HG03457 (cell line): Measurements from ENCODE around the gene RPL18.
"Not testable (repeated sequence)": the region's sequence is repeated elsewhere in the genome, so short reads cannot be mapped to it uniquely, and the experiment has no call there.

Experiments
- ATAC-seq: cut with Tn5 transposase; IDR thresholded peaks from one replicate; pipeline ENCODE4 v1.9.1; 2021; ENCODE audit warnings: moderate number of reproducible peaks; ENCODE audit not compliant: unreplicated experiment

RPL18 gene

GRCh38 chr19:48644839-48645619 lies 26.1 kb upstream of the RPL18 start:
- no peak for ATAC-seq

GRCh38 chr19:48644355-48644754 lies 25.4 kb upstream of the RPL18 start:
- no peak for ATAC-seq

GRCh38 chr19:48642862-48643261 lies 23.9 kb upstream of the RPL18 start:
- ATAC-seq, result no peak

- no peak for ATAC-seq
Measured at GRCh38 chr19:48641850-48642249, 22.9 kb upstream of the RPL18 start.

GRCh38 chr19:48639483-48640375 lies 20.8 kb upstream of the RPL18 start:
- ATAC-seq, result no peak

DNA sequence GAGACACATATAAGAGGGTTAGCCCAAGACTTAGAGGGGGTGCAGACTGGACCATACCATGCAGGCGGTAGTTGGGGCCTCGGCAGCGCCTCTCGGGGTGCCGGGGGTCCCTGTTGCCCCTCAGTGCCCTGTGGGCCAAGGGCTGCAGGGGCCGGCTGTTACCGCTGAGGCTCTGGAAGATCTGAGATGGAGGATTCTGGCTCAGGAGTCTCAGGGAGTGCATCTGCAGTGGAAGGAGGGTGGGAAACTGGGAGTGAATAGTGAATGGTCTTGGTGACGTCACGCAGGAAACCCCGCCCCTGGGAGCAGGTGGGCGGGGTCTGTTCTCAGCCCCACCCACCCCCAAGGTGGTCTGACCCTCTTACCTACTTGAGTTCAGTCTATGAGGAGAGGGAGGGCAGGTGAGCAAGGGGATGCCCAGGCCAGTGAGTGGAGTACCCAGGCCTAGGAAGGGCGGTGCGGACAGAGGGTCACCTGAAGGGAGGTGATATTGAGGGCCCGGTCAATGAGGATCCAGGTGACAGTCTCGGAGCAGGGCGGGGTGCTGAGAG lies 19.9 kb upstream of the RPL18 start:
- no peak for ATAC-seq

DNA sequence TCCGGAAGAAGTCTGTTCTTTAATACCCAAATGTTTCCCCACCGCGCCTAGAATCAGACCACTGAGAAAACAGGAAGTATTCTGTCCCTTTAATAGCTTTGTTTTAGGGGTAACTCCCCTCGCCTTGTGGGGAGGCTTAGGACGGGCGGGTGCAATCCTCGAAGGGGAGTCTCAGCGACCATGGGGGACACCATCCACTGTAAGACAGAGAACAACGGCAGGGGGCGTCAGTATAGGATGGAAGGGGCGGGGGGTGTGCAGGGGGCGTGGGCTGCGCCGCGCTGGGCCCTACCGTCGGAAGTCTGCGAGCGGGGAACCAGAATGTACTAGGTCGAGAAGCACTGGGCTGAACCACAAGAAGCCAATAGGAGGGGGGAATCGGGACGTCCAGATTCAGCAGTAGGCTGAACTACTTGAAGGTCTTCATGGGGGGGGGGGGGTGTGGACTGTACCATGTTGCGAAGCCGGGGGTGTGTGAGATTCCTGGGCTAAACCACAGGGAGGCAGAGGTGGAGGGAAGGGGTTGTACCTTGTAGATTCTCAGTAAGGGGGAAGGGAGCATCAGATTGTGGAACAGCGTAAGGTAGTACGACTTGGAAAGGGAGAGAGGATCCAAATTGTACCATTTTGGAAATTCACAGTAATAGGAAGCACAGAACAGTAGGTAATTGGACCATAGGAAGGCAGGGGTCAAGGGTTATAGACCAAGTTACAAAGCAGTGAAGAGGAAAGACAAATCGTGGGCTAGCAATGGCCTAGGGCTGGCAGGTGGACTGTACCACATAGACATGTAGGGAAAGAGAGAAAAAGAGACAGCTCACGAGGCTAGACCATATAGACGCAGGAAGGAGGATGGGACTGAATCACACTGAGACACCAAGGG lies 19.2 kb upstream of the RPL18 start:
- ATAC-seq, result peak; percentile 8

DNA sequence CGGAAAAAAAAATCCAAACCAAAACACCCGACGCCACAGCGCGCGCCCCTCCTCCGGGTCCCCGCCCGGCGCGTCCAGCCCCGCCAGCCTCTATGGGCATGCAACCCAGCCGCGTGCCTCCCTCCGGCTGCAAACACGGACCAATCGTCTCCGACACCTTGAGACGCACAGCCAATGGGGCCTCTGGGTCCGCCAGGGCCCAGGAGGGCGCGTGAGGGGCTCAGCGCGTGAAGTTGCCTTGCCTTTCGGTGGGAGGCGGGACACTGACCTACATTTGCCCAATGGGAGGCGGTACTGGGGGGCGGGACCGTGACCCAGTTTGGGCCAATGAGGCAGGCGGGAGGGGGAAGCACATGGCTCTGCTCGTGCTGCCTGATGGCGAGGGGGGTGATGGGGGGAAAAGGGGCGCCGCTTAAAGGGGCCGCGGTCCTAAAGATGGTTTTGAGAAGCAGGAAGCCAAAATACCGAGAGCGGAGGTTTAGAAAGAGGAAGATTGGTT lies 18.5 kb upstream of the RPL18 start:
- peak; percentile 46 for ATAC-seq

DNA sequence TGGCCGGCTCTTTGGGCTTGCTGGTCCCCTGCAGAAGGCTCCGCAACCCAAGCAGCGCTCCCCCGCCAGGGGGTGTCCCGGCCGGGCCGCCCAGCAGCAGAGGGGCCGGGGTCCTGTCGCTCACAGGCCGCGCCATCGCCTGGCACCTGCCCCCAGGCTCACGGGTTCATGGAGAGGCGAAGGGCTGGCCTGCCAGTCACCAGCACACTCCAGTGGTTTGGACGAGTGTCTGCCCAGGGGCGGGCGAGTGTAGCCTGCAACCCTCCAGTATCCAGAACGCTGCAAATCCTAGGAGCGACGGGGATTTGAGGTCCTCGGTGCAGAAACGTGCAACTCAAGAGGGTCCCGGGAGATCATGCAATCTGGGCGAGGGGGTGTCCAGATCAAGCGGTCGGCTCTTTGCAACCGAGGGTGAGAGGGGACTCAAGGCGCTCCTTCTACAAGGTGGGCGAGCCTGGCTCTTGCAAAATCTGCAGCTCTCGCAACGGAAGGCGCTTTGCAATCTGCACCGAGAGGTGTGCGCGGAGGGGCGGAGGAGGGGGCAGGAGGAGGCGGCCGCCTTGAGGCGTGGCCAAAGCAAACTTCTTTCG lies 18.0 kb upstream of the RPL18 start, which contains the start of gene DBP:
Gene DBP, minus strand, starts transcription at position 521 of the 590 bp plus-strand sequence. Its CDS starts 385 bp downstream, at position 136.
- no peak for ATAC-seq

DNA sequence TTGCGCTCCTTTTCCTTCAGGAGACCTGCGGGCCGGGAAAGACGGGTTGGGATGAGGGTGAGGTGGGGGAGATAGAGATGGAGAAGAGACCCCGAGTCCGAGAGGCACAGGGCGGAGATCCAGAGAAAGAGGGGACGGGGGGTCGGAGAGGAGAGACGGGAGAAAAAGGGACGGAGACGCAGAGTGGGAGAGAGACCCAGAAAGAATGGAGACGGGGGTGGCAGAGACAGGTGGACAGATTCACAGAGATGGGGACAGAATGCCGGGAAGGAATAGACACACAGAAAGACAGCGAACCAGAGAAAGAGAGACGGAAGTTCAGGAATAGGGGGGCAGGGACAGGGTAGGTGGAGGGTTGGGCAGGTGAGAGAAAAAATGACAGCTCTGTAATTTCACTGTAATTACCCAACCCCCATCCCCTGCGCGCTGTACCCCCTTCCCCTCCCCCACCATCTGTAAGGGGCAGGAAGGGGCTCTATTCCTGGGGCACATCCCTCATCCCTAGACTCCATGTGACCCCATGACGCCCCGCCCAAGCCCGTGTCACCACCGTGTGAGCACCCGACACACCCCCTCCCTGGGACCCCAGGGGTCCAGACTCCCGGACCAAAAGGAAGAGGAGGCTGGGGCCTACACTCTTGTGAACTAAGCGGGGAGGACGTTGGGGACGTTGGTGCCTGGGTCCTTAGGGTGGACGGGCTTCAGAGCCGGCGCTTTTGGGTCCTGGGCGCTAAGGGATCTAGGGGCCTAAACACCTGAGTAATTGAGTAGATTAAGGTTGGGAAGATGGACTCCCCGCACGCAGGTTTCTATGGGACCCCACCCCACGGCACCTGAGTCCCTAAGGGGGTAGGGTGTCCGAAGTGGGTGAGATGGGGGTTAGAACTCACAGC lies 17.2 kb upstream of the RPL18 start:
- ATAC-seq, result no peak

DNA sequence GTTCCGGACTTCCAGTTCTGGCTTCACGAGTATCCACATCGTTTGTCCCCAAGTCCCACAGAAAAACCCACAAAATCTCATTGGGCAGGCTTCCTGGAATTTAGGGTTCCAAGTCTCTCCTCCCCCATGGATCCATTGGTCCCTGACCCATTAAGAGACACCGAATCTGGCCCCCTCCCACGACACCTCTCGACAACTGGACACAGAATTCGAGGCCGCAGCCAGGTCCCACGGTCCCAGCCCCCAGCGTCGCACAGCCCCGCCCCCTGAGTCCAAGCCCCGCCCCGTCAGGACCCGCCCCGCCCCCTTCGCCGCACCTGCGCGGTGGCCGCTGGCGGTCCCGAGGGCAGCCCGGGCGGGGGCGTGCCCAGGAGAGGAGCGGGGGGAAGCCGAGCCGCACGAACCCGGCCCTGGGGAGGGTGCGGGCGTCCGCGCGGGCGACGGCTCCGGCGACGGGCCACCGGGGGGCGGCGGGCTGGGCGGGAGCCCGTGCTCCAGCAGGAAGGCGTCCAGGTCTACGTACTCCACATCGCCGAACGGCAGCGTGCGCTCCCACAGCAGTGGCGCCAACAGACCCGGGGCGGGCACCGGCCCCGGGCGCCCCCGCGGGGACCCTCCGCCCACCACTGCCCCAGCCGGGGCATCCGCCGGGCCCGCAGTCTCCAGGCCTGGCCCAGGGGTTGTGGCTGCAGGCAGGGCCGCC lies 16.4 kb upstream of the RPL18 start:
- ATAC-seq, result no peak

- ATAC-seq, result peak; percentile 33
Measured at GRCh38 chr19:48634424-48635262, 15.7 kb upstream of the RPL18 start.

GRCh38 chr19:48634036-48634342 lies 15.0 kb upstream of the RPL18 start:
- no peak for ATAC-seq

DNA sequence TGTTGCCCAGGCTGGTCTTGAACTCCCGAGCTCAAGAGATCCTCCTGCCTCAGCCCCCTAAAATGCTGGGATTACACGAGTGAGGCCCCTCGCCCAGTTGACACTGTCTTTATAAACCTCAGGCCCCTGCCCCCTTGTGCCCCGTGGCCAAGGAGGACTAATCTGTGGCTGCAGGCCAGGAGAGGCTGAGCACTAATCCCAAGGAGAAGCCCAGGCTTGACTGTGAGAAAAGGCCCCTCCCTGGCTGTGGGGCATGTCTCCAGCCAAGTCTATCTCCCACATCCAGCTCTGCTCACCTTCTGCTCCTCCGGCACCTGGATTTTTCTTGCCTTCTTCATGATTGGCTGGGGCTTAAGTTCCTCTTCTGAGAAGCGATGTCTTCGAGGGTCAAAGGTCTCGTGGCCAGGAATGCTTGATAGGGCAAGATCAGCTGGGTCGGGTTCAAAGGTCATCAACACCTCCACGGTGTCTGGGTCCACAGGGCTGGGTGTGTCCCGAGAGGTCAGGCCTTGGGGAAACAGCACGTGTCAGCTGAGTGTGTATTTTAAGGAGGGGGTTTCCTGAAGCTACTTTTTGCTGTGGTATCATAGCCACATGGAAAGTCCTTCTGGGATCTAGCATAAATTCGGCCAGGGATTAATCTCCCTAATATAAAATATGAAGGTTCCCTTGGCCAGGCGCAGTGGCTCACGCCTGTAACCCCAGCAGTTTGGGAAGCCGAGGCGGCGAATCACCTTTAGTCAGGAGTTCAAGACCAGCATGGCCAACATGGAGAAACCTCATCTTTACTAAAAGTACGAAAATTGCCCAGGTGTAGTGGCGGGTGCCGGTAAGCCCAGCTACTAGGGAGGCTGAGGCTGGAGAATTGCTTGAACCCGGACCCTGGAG lies 14.4 kb upstream of the RPL18 start:
- no peak for ATAC-seq

DNA sequence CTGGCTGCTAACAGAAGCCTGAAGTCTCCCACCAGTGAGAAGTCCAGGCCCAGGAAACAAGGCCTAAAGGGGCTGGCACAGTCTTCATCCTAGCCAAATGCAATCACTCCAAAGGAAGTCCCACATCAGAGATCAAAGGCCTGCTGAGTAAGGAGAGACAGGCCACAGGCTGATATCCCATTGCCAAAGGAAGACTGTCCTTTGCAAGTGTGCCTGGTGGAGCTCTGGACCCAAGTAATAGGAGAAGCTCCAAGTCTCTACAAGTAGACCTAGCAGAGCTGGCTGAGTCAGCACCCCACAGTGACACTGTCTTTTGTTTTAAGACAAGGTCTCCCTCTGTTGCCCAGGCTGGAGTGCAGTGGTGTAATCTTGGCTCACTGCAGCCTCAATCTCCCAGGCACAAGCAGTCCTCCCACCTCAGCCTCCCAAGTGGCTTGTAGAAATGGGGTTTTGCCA lies 13.7 kb upstream of the RPL18 start:
- ATAC-seq, result no peak

- not testable (repeated sequence) for ATAC-seq
Measured at GRCh38 chr19:48632286-48632685, 13.3 kb upstream of the RPL18 start.

GRCh38 chr19:48631225-48631624 lies 12.2 kb upstream of the RPL18 start:
- ATAC-seq, result no peak
